ENCODE results near the gene TMED1. TPM values are rescaled to one million over a fixed set of nuclear protein-coding genes. Genes with fewer than 3 reads are reported as not detected.

TMED1 gene
- total and polyA plus RNA-seq, 2 donors from 2014 or later, result 36.0 to 60.6 TPM

- Histone ChIP-seq H3K4me3 (ENCODE audit: low read length in 3 of 3) (no peak overlapping the region), H3K9me3 (ENCODE audit: control insufficient read depth in 2 of 3, insufficient read depth in 1 of 3, low read length in 3 of 3) (no peaks in the 10 kb centered on the region), H3K27me3 (ENCODE audit: control insufficient read depth, insufficient read depth, low read length) (no peaks in the 10 kb centered on the region), H3K4me1 (ENCODE audit: control insufficient read depth in 2 of 3, insufficient read depth in 2 of 3, low read depth in 1 of 3, low read length in 3 of 3) (peaks cover 0 to 9% (median 1%) of the 10 kb centered on the region in 3 donors), H3K36me3 (ENCODE audit: control insufficient read depth in 2 of 3, insufficient read depth in 3 of 3, low read length in 3 of 3) (no peaks in the 10 kb centered on the region), H3K9ac (ENCODE audit: low read length in 3 of 3) (no peak overlapping the region), H3K27ac (ENCODE audit: low read depth in 2 of 2, low read length in 2 of 2) (no peak overlapping the region)
- DNase-seq (no peak), FAIRE-seq (no peak)
- no peak for TF ChIP-seq CTCF (IDR thresholded peaks at IDR 0.05; ENCODE audit: borderline replicate concordance, extremely low read depth, insufficient read depth)
- intact Hi-C loops (cut with DNase I), result no loop called here
Observed at GRCh38 chr19:10874024-10874423, 38.0 kb upstream of the TMED1 start.

GRCh38 chr19:10872546-10873107 lies 36.6 kb upstream of the TMED1 start:
- Histone ChIP-seq H3K9me3 (ENCODE audit: control insufficient read depth in 2 of 3, insufficient read depth in 1 of 3, low read length in 3 of 3) (no peaks in the 10 kb centered on the region), H3K36me3 (ENCODE audit: control insufficient read depth in 2 of 3, insufficient read depth in 3 of 3, low read length in 3 of 3) (no peaks in the 10 kb centered on the region), H3K4me3 (ENCODE audit: low read length in 3 of 3) (peak overlapping the region; percentile 60 to 68 (median 64)), H3K9ac (ENCODE audit: low read length in 3 of 3) (peak overlapping the region; percentile 36 to 65 (median 63)), H3K27me3 (ENCODE audit: control insufficient read depth, insufficient read depth, low read length) (no peaks in the 10 kb centered on the region), H3K4me1 (ENCODE audit: control insufficient read depth in 2 of 3, insufficient read depth in 2 of 3, low read depth in 1 of 3, low read length in 3 of 3) (peaks cover 0 to 9% (median 0%) of the 10 kb centered on the region in 3 donors), H3K27ac (ENCODE audit: low read depth in 2 of 2, low read length in 2 of 2) (peak overlapping the region in 1 of 2 donors; percentile 17)
- DNase-seq, result peak in 1 of 5 donors; percentile 37
- intact Hi-C loops (cut with DNase I), result no loop called here
- TF ChIP-seq CTCF (IDR thresholded peaks at IDR 0.05; ENCODE audit: borderline replicate concordance, extremely low read depth, insufficient read depth), result no peak
- FAIRE-seq, result no peak

- Histone ChIP-seq H3K36me3 (ENCODE audit: control insufficient read depth in 2 of 3, insufficient read depth in 3 of 3, low read length in 3 of 3) (no peaks in the 10 kb centered on the region), H3K4me3 (ENCODE audit: low read length in 3 of 3) (peak overlapping the region; percentile 60 to 68 (median 64)), H3K9ac (ENCODE audit: low read length in 3 of 3) (peak overlapping the region; percentile 36 to 65 (median 63)), H3K9me3 (ENCODE audit: control insufficient read depth in 2 of 3, insufficient read depth in 1 of 3, low read length in 3 of 3) (no peaks in the 10 kb centered on the region), H3K27ac (ENCODE audit: low read depth in 2 of 2, low read length in 2 of 2) (peak overlapping the region in 1 of 2 donors; percentile 17), H3K27me3 (ENCODE audit: control insufficient read depth, insufficient read depth, low read length) (no peaks in the 10 kb centered on the region), H3K4me1 (ENCODE audit: control insufficient read depth in 2 of 3, insufficient read depth in 2 of 3, low read depth in 1 of 3, low read length in 3 of 3) (peaks cover 0 to 9% (median 0%) of the 10 kb centered on the region in 3 donors)
- intact Hi-C loops (cut with DNase I), result no loop called here
- no peak for TF ChIP-seq CTCF (IDR thresholded peaks at IDR 0.05; ENCODE audit: borderline replicate concordance, extremely low read depth, insufficient read depth)
- peak; percentile 49 to 91 (median 70) for DNase-seq
- FAIRE-seq, result no peak
Observed at GRCh38 chr19:10871711-10872545, 35.9 kb upstream of the TMED1 start.
